Psoas muscle (tissue), 8 donors: Measurements from ENCODE around the gene TNFRSF14. TPM values are rescaled to one million over a fixed set of nuclear protein-coding genes. Genes with fewer than 3 reads are reported as not detected.

Experiments
- ATAC-seq, 4 donors: fragments of 200-7000 bp; cut with Tn5 transposase; one replicate each; pipeline ENCODE4 v1.9.1; 2020; ENCODE audit warnings: moderate library complexity in 3 of 4, mild to moderate bottlenecking in 2 of 4
- DNase-seq, 2 donors: peaks; one replicate each; pipeline ENCODE4 v3.0.0-alpha.2; 2020
- H3K27ac ChIP-seq: fragments of 200-600 bp; one replicate; pipeline ENCODE4 v1.8.0; 2022
- H3K27me3 ChIP-seq, 3 donors: fragments of 200-600 bp in 1 of 3; one replicate each; pipeline versions ENCODE4 v1.6.1 to v1.8.0; 2013 to 2022; ENCODE audit warnings: low read length in 2 of 3, mild to moderate bottlenecking in 2 of 3, moderate library complexity in 1 of 3; ENCODE audit not compliant: insufficient read depth in 3 of 3
- H3K36me3 ChIP-seq, 2 donors: fragments of 200-600 bp in 1 of 2; one replicate each; pipeline versions ENCODE4 v1.6.1 to v1.8.0; 2013 to 2022; ENCODE audit warnings: low read depth in 1 of 2, mild to moderate bottlenecking in 1 of 2, moderate library complexity in 1 of 2; ENCODE audit not compliant: insufficient read depth in 1 of 2
- H3K4me1 ChIP-seq: fragments of 200-600 bp; one replicate; pipeline ENCODE4 v1.8.0; 2022
- H3K4me3 ChIP-seq: fragments of 200-600 bp; one replicate; pipeline ENCODE4 v1.8.0; 2022; ENCODE audit warnings: mild to moderate bottlenecking
- H3K9me3 ChIP-seq: fragments of 200-600 bp; one replicate; pipeline ENCODE4 v1.8.0; 2022
- CTCF ChIP-seq: fragments of 200-600 bp; IDR thresholded peaks from one replicate; pipeline ENCODE4 v1.8.0; 2022; ENCODE audit warnings: antibody characterized with exemption
- WGBS, 3 donors: extraction: QIAGEN DNeasy Blood & Tissue Kit; methylation state at CpG; one replicate each; pipeline versions ENCODE4 v1.1.6 to v1.1.7; 2013; 5-methylcytosine and 5-hydroxymethylcytosine counted together
- intact Hi-C, 2 donors: fragments of 100-400 bp; cut with DNase I; formaldehyde crosslinking; loops; one replicate each; pipeline versions ENCODE4 v1.11.0 to v1.14.2; 2022
- polyA plus RNA-seq, 3 donors: library from polyadenylated mRNA; stranded (reverse); fragments of 200-250 nt; gene quantifications; one replicate each; pipeline ENCODE4 v1.2.3, GENCODE V29; 2013
- total RNA-seq, 4 donors: library from RNA; stranded (reverse); fragmentation: NEBNext Ultra II Directional in 2 of 4; extraction: Animal tissue kit (Norgen Biotek cat#: 25700) in 2 of 4; gene quantifications; one replicate each; pipeline versions ENCODE4 v1.2.1 to v1.2.4, GENCODE V29; 2021 to 2023
- donor health status: healthy with polysubstance abuse.
- donor health status: DM: no; HTN: no; CAD: no; lungs with moderate emphysema.
- donor health status: Bipolar disorder and iron deficiency.
- donor health status: healthy.
- donor health status: DM: yes; HTN: yes; CAD: no.
- donor health status: DM: no; HTN: no; CAD: no.
- donor health status: DM: no; HTN: no; CAD: no.
- donor health status: DM: yes; HTN: yes; CAD: no.

Gene TNFRSF14
- total and polyA plus RNA-seq, 7 donors, result 6.2 to 10.8 (median 8.2) TPM

- H3K27me3 ChIP-seq, result peaks cover 0 to 36% (median 8%) of the 10 kb centered on the region in 3 donors
- DNase-seq, result peak in 1 of 2 donors; percentile 42
- no peaks in the 10 kb centered on the region for H3K36me3 ChIP-seq
Observed at GRCh38 chr1:2606396-2606880, 50.3 kb downstream of the TNFRSF14 start.

GRCh38 chr1:2606881-2607621, 50.9 kb downstream of the TNFRSF14 start:
- Histone ChIP-seq H3K27ac (no peak overlapping the region), H3K36me3 (no peaks in the 10 kb centered on the region), H3K9me3 (no peaks in the 10 kb centered on the region), H3K27me3 (peaks cover 0 to 42% (median 8%) of the 10 kb centered on the region in 3 donors), H3K4me1 (no peaks in the 10 kb centered on the region), H3K4me3 (no peak overlapping the region)
- intact Hi-C loops, result no loop called here
- ATAC-seq (no peak), DNase-seq (peak in 1 of 2 donors; percentile 37)
- WGBS, 3 donors, result 68 to 75% (median 73%) methylated on average over 31 to 36 of the region's 36 CpGs
- no peak for TF ChIP-seq CTCF

More at GRCh38 chr1:2606396-2606880, 50.3 kb downstream of the TNFRSF14 start:
- Histone ChIP-seq H3K4me3 (no peak overlapping the region), H3K4me1 (no peaks in the 10 kb centered on the region), H3K27ac (no peak overlapping the region), H3K9me3 (no peaks in the 10 kb centered on the region)
- no peak for ATAC-seq
- TF ChIP-seq CTCF, result no peak
- 77 to 82% (median 80%) methylated on average over 12 to 15 of the region's 15 CpGs for WGBS, 3 donors
- intact Hi-C loops, result no loop called here

- H3K27ac ChIP-seq, result no peak overlapping the region
- DNase-seq, result peak in 1 of 2 donors; percentile 60
- H3K9me3 ChIP-seq, result no peaks in the 10 kb centered on the region
- H3K4me1 ChIP-seq, result no peaks in the 10 kb centered on the region
- no peak for ATAC-seq
- WGBS, 3 donors, result 36 to 48% (median 37%) methylated on average over 12 to 13 of the region's 13 CpGs
- TF ChIP-seq CTCF, result no peak
- intact Hi-C loops, result no loop called here
- H3K4me3 ChIP-seq, result no peak overlapping the region
- no peaks in the 10 kb centered on the region for H3K36me3 ChIP-seq
- peaks cover 0 to 36% (median 7%) of the 10 kb centered on the region in 3 donors for H3K27me3 ChIP-seq
Observed at GRCh38 chr1:2607641-2608091, 51.5 kb downstream of the TNFRSF14 start.

GRCh38 chr1:2609319-2610035, 53.3 kb downstream of the TNFRSF14 start:
- Histone ChIP-seq H3K27ac (no peak overlapping the region), H3K9me3 (peaks cover 2% of the 10 kb centered on the region), H3K4me1 (no peaks in the 10 kb centered on the region), H3K4me3 (no peak overlapping the region), H3K36me3 (no peaks in the 10 kb centered on the region), H3K27me3 (peaks cover 0 to 30% (median 4%) of the 10 kb centered on the region in 3 donors)
- 81 to 84% (median 81%) methylated on average over 34 of the region's 34 CpGs for WGBS, 3 donors
- TF ChIP-seq CTCF, result no peak
- DNase-seq (peak in 1 of 2 donors; percentile 9), ATAC-seq (no peak)
- intact Hi-C loops, result no loop called here
